GM10266 (cell line): ENCODE results near the gene ATP5F1C.
"Not testable (repeated sequence)": the region's sequence is repeated elsewhere in the genome, so short reads cannot be mapped to it uniquely, and the experiment has no call there.

ENCODE experiments used
- DNase-seq: peaks from one replicate; pipeline ENCODE4 v3.0.0; 2012; ENCODE audit errors: extremely low spot score
- TF ChIP-seq, protein P1 (sequence below): IDR thresholded peaks from 2 replicates; pipeline ENCODE4 v1.5.1; 2012; ENCODE audit warnings: mild to moderate bottlenecking, low read depth; ENCODE audit not compliant: control insufficient read depth, insufficient read depth; ENCODE audit errors: missing control alignments

ATP5F1C gene

DNA sequence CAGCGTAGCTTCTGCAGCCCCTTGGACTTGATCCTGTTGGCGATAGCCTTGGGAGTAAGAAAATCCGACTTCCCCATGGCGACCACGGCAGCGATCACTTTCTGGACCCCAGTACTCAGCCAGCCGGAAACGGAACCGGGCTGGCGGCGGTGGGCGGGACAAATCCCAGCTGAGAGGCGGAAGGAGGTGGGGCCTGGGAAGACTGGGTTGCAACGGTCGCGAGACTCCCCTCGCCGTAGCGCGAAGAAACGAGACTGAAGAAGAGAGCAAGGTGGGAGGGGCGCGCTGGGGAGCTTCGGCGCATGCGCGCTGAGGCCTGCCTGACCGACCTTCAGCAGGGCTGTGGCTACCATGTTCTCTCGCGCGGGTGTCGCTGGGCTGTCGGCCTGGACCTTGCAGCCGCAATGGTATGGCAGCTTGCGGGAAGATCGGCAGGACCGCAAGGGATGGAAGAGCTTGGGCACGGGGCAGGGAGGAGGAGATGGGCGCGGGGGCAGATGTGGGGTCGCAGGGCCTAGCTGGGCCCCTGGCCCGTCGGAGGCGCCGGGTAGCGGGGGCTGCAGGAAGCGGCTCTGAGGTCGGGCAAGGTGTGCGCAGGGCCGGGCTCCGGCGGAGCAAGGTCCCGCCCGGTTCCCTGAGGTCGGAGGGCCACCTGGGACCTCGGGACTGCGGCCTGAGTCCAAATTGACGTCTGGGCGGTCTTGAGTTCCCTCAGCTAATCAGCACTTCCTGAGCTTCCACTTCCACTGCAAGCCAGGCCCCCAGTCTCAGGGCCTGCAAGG is at the start of gene ATP5F1C, which contains the start of gene KIN:
Gene ATP5F1C (plus strand): TSS at position 321 of the 782 bp plus-strand sequence. CDS start 31 bp downstream, at position 352.
Gene KIN (minus strand): TSS at position 137 of the 782 bp plus-strand sequence. CDS start 60 bp downstream, at position 77.
- TF ChIP-seq, protein P1, sequence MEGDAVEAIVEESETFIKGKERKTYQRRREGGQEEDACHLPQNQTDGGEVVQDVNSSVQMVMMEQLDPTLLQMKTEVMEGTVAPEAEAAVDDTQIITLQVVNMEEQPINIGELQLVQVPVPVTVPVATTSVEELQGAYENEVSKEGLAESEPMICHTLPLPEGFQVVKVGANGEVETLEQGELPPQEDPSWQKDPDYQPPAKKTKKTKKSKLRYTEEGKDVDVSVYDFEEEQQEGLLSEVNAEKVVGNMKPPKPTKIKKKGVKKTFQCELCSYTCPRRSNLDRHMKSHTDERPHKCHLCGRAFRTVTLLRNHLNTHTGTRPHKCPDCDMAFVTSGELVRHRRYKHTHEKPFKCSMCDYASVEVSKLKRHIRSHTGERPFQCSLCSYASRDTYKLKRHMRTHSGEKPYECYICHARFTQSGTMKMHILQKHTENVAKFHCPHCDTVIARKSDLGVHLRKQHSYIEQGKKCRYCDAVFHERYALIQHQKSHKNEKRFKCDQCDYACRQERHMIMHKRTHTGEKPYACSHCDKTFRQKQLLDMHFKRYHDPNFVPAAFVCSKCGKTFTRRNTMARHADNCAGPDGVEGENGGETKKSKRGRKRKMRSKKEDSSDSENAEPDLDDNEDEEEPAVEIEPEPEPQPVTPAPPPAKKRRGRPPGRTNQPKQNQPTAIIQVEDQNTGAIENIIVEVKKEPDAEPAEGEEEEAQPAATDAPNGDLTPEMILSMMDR, result no peak
- DNase-seq, result peak; percentile 96

DNA sequence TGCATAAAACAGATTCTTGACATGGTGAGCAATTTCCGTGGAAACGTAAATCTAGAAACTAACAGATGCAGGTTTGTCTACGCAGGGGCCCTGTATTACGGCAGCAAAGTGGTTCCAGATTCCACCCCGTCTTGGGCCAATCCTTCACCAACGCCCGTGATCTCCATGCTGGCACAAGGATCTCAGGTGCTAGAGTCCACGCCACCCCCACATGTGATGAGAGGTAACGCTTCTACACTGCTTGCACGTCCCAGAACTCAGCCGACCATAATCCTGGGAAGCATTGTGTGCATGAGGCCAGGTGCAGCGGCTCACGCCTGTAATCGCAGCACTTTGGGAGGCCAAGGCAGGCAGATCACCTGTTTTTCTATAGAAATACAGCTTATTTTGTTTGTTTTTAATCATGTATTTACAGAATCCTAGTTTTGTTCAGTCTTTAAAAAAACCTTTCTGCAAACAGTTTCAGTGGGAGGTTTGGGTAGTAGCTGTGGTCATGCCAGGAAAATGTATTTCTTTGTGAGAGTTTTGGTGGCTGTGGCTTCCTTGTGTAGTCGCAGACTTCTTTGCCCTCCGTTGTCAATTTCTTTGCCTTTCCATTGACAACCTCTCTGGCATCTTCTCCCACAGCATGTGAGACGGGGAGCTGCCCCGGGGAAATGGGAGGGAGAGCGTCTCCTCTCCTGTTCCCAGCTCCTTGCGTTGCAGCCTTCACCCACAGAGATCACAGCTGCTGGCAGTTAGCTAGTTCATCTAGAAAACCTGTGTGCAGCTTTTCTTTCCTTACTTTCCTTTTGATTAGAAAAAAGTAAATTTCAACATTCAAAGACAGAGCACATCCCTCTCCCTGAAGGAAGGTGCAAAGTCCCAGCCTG is 49.2 kb upstream of the ATP5F1C start:
- no peak for DNase-seq
- TF ChIP-seq, protein P1, result no peak

DNA sequence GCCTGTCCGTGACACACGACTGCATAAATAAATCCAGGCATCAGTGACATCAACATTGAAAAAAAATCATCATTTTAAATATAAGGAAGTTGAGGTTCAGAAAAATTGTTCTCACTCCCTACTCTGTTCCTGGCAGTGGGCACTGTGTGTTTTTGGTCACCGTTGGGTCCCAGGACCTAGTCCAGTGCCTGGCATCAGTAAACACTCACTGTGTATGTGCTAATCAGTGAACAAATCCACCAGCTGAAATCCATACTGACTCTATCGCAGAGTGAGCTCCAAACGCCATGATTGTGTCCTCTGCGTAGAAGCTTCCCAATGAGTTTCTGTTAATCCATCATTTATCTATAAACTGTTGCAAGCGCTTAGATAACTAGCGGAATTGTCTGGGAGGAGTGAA is 43.7 kb upstream of the ATP5F1C start:
- TF ChIP-seq, protein P1, result no peak
- no peak for DNase-seq

DNA sequence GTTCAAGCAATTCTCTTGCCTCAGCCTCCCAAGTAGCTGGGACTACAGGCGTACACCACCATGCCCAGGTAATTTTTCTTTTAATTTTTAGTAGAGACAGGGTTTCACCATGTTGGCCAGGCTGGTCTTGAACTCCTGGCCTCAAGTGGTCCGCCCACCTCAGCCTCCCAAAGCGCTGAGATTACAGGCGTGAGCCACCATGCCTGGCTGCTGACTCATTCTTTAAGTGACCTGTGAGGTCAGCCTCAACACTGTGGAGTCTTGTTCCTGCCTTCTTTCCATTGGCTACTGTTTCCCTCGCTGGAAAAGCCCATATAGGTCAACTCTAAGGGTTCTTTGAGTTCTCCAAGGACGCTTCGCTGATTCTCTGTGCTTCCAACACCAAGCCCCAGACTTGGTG is 39.3 kb upstream of the ATP5F1C start:
- DNase-seq, result not testable (repeated sequence)

DNA sequence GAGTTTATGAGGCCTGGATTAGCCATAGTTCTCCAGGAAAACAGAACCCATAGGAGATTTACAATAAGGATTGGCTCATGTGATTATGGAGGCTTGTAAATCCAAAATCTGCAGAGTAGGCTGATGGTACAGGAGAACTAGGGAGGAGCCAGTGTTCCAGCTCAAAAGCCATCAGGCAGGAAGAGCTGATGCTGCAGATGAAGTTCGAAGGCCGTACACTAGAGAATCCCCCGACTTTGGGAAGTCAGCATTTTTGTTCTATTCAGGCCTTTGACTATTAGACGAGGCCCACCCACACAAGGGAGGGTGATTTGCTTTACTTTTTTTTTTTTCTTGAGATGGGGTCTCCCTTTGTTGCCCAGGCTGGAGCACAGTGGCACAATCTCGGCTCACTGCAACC is 37.8 kb upstream of the ATP5F1C start:
- no peak for DNase-seq
- TF ChIP-seq, protein P1, result no peak

DNA sequence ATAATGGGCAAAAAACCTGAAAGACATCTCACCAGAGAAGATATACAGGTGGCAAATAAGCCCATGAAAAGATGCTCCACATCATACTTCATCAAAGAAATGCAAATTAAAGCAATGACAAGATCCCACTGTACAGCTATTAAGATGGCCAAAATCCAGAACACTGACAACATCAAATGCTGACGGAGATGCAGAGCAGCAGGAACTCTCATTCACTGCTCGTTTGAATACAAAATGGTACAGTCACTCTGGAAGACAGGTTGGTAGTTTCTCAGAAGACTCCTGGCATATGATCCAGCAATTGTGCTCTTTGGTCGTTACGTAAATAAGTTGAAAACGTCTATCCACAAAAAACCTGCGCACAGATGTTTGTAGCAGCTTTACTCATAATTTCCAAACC is 35.7 kb upstream of the ATP5F1C start:
- TF ChIP-seq, protein P1, result no peak
- DNase-seq, result no peak

DNA sequence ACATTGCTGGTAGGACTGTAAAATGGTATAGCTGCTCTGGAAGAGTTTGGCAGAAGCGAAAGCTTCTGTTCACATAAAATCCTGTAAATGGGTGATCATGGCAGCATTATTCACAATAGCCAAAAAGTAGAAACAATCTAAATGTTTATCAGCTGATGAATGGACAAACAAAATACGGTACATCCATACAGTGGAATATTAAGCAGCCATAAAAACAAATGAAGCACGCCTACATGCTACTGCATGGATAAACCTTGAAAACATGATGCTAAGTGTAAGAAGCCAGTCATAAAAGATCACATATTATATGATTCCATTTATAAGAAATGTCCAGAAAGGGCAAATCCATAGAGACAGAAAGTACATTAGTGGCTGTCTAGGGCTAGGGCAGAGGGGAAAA is 32.9 kb upstream of the ATP5F1C start:
- no peak for DNase-seq
- TF ChIP-seq, protein P1, result no peak
